ENCODE data around the gene TTC3. TPM values are rescaled to one million over a fixed set of nuclear protein-coding genes. Genes with fewer than 3 reads are reported as not detected.

The TTC3 gene
- total RNA-seq, 3 donors from 2014 or later (not counting 1 experiment from before 2014, with no cell fraction given) = 83.1 to 97.4 (median 88.3) TPM

DNA sequence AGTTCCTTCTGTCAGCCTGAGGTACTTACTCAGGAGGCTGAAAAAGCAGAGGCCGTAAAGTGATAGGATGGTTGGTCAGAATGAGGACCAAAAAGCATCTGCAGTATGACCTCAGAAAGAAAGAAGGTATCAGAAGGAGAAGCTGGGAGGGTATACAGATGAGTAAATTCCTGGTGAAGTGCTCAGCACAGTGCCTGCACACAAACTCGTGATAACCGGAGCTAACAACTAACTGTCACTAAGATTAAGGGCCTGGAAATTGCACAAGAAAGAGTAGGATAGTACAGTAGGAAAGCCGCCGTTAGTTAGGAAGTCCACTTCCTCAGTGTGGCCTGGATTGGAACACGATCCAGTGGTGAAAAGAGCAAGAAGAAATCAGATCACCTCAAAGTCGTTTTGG, 131.5 kb downstream of the TTC3 start:
- intact Hi-C loops (cut with micrococcal nuclease) = no loop called here
- peaks cover 0 to 5% of the 10 kb centered on the region in 2 donors for H3K27me3 Mint-ChIP-seq (ENCODE audit: low read depth in 2 of 2)
- H3K4me1 Mint-ChIP-seq = peaks cover 8 to 19% of the 10 kb centered on the region in 2 donors
- Histone ChIP-seq H3K36me3 (ENCODE audit: control insufficient read depth, insufficient read depth, low read length) (peaks cover 19% of the 10 kb centered on the region), H3K4me3 (ENCODE audit: low read length) (no peak overlapping the region), H3K9me3 (ENCODE audit: control insufficient read depth, insufficient read depth, low read length) (no peaks in the 10 kb centered on the region), H3K27ac (ENCODE audit: low read length) (no peak overlapping the region), H3K27me3 (ENCODE audit: control insufficient read depth, insufficient read depth, low read length) (no peaks in the 10 kb centered on the region), H3K4me1 (ENCODE audit: control insufficient read depth, insufficient read depth, low read length) (peaks cover 16% of the 10 kb centered on the region)
- H3K36me3 Mint-ChIP-seq = peaks cover 14% of the 10 kb centered on the region
- 88% methylated on average over 7 of the region's 7 CpGs for WGBS (ENCODE audit: insufficient coverage)
- no peak overlapping the region for H3K4me3 Mint-ChIP-seq
- H3K9me3 Mint-ChIP-seq = no peaks in the 10 kb centered on the region
- ATAC-seq (no peak), DNase-seq (no peak)
- no peak overlapping the region for H3K27ac Mint-ChIP-seq
- TF ChIP-seq CTCF (IDR thresholded peaks at IDR 0.05) = no peak

DNA sequence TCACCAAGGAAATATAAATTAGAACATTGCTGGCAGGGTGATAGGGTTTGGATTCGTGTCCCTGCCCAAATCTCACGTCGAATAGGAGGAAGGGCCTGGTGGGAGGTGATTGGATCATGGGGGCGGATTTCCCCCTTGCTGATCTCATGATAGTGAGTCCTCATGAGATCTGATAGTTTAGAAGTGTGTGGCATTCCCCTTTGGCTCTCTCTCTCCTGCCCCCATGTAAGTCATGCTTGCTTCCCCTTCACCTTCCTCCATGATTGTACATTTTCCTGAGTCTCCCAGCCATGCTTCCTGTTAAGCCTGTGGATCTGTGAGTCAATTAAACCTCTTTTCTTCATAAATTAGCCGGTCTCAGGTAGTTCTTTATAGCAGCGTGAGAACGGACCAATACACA, 133.4 kb downstream of the TTC3 start:
- H3K36me3 ChIP-seq (ENCODE audit: control insufficient read depth, insufficient read depth, low read length) = peaks cover 10% of the 10 kb centered on the region
- peaks cover 8 to 21% of the 10 kb centered on the region in 2 donors for H3K4me1 Mint-ChIP-seq
- peaks cover 14% of the 10 kb centered on the region for H3K36me3 Mint-ChIP-seq
- H3K4me3 Mint-ChIP-seq = no peak overlapping the region
- no peaks in the 10 kb centered on the region for H3K27me3 ChIP-seq (ENCODE audit: control insufficient read depth, insufficient read depth, low read length)
- H3K4me1 ChIP-seq (ENCODE audit: control insufficient read depth, insufficient read depth, low read length) = peaks cover 16% of the 10 kb centered on the region
- 97% methylated on average over 7 of the region's 7 CpGs for WGBS (ENCODE audit: insufficient coverage)
- no peak overlapping the region for H3K27ac ChIP-seq (ENCODE audit: low read length)
- no peak overlapping the region for H3K27ac Mint-ChIP-seq
- intact Hi-C loops (cut with micrococcal nuclease) = no loop called here
- ATAC-seq (no peak), DNase-seq (no peak)
- H3K27me3 Mint-ChIP-seq (ENCODE audit: low read depth in 2 of 2) = peaks cover 0 to 6% of the 10 kb centered on the region in 2 donors
- TF ChIP-seq CTCF (IDR thresholded peaks at IDR 0.05) = no peak
- no peak overlapping the region for H3K4me3 ChIP-seq (ENCODE audit: low read length)
- no peaks in the 10 kb centered on the region for H3K9me3 ChIP-seq (ENCODE audit: control insufficient read depth, insufficient read depth, low read length)
- no peaks in the 10 kb centered on the region for H3K9me3 Mint-ChIP-seq

GRCh38 chr21:37207441-37208009, 134.5 kb downstream of the TTC3 start:
- no peaks in the 10 kb centered on the region for H3K9me3 Mint-ChIP-seq
- ATAC-seq = peak in 2 of 3 donors; percentile 49 to 57
- Histone ChIP-seq H3K9me3 (ENCODE audit: control insufficient read depth, insufficient read depth, low read length) (no peaks in the 10 kb centered on the region), H3K36me3 (ENCODE audit: control insufficient read depth, insufficient read depth, low read length) (peaks cover 6% of the 10 kb centered on the region), H3K27me3 (ENCODE audit: control insufficient read depth, insufficient read depth, low read length) (no peaks in the 10 kb centered on the region), H3K27ac (ENCODE audit: low read length) (no peak overlapping the region), H3K4me3 (ENCODE audit: low read length) (no peak overlapping the region), H3K4me1 (ENCODE audit: control insufficient read depth, insufficient read depth, low read length) (peaks cover 16% of the 10 kb centered on the region)
- 46% methylated on average over 6 of the region's 6 CpGs for WGBS (ENCODE audit: insufficient coverage)
- peaks cover 5% of the 10 kb centered on the region for H3K36me3 Mint-ChIP-seq
- H3K4me1 Mint-ChIP-seq = peaks cover 8 to 21% of the 10 kb centered on the region in 2 donors
- peak overlapping the region in 1 of 2 donors; percentile 84 for H3K27ac Mint-ChIP-seq
- intact Hi-C loops (cut with micrococcal nuclease) = no loop called here
- DNase-seq = no peak
- H3K4me3 Mint-ChIP-seq = peak overlapping the region; percentile 58
- peaks cover 0 to 6% of the 10 kb centered on the region in 2 donors for H3K27me3 Mint-ChIP-seq (ENCODE audit: low read depth in 2 of 2)
- no peak for TF ChIP-seq CTCF (IDR thresholded peaks at IDR 0.05)

All from natural killer cell (primary cell).